Loucy (cell line): ENCODE results near the gene PARD3B.

ENCODE experiments used
- EZH2phosphoT487 ChIP-seq: fragments of 200-600 bp; IDR thresholded peaks from 2 replicates; pipeline ENCODE4 v1.6.1; 2018; ENCODE audit warnings: antibody characterized with exemption, mild to moderate bottlenecking, moderate library complexity, borderline replicate concordance
- TF ChIP-seq, protein P1 (sequence below): fragments of 200-600 bp; sonication (generic); conservative IDR thresholded peaks from 2 replicates; pipeline ENCODE4 v1.5.1; 2014; ENCODE audit warnings: mild to moderate bottlenecking, antibody characterized with exemption, low read length

DNA sequence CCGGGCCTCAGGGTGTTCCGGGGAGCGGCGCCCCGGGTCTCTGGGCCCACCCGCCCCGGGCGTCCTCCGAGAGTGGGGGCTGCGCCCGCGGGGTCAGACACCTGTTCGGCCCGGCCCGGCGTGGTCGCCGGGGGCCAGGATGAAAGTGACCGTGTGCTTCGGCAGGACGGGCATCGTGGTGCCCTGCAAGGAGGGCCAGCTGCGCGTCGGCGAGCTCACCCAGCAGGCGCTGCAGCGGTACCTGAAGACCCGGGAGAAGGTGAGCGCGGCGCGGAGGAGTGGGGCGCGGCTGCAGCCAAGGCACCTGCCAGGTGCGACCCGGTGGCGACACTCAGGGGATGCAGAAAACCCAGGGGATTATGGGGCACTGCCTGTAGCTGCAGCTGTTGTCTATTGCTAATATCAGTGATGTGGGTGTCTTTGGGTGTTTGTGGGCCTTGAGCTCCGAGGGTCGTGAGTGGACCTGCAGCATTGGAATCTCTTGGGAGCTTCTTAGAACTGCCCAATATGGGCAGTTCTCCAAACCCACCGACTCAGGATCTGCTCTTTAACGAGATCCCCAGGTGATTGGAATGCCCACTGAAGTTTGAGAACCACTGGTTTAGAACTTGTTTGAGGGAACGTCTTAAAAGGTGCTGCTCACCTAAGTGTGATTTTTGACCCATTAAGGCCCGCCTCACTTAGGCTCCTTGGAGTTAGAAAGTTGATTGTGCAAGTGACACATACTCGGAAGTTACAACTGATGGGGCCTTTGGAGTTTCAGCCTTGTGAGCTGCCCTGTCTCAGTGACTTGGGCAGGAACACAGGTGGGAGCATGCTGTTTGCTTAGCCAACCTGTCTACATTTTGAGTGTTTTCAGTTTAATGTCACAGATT, 823 bp downstream of the PARD3B start:
- TF ChIP-seq, protein P1, sequence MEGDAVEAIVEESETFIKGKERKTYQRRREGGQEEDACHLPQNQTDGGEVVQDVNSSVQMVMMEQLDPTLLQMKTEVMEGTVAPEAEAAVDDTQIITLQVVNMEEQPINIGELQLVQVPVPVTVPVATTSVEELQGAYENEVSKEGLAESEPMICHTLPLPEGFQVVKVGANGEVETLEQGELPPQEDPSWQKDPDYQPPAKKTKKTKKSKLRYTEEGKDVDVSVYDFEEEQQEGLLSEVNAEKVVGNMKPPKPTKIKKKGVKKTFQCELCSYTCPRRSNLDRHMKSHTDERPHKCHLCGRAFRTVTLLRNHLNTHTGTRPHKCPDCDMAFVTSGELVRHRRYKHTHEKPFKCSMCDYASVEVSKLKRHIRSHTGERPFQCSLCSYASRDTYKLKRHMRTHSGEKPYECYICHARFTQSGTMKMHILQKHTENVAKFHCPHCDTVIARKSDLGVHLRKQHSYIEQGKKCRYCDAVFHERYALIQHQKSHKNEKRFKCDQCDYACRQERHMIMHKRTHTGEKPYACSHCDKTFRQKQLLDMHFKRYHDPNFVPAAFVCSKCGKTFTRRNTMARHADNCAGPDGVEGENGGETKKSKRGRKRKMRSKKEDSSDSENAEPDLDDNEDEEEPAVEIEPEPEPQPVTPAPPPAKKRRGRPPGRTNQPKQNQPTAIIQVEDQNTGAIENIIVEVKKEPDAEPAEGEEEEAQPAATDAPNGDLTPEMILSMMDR: no peak
- TF ChIP-seq EZH2phosphoT487: no peak
